ENCODE results near the gene AKTIP. TPM values are rescaled to one million over a fixed set of nuclear protein-coding genes. Genes with fewer than 3 reads are reported as not detected.
A peak's percentile ranks its signal among the peaks of the same experiment; 100 is the strongest.

Gene AKTIP
- total and polyA plus RNA-seq, 2 of the 4 experiments (the other 2 are of a cell fraction) = 17.7 to 19.9 TPM

DNA sequence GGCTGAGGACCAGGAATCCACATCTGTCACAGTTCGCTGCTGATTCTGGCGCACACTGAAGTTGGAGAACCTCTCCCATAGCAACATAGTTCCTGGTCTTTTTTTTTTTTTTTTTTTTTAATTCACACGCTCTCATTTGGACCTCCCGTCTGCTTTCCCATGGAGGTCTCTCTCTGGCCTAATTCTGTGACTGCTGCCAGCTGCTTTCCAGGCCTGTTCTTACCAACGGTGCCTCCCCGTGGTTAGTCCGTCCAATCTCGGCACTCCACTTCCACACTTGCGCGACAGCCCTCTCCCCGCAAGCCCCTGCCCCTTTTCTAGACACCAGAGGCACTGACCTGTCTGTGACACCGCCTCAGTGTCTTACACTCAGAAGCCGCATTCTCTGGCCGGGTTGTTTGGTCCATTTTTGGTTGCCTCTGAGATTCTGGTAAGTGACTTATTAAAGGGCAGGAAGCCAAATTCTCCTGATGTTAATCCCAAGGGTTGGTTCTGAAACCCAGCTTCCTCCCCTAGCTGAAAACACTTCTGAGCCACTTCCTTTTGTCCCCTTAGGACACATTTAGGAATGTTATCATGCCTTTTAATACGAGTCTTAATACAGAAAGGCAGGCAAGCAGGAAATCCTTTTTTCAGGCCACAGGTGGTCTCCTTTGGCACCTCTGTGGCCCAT, 1.1 kb upstream of the AKTIP start:
- no peaks in the 10 kb centered on the region for H4K20me1 ChIP-seq (ENCODE audit: insufficient read depth, low read length)
- peak overlapping the region; percentile 42; the same call in 1 of the 2 replicates for H3K56ac ChIP-seq (ENCODE audit: extremely low read depth, insufficient read depth, low read length)
- H3K4ac ChIP-seq (ENCODE audit: low read depth, low read length) = peak overlapping the region; percentile 83
- TF ChIP-seq MAZ (IDR thresholded peaks at IDR 0.05; ENCODE audit: borderline replicate concordance, low read depth, low read length) (no peak), POLR2A (IDR thresholded peaks at IDR 0.05; ENCODE audit: low read depth, low read length) (no peak), SMC3 (IDR thresholded peaks at IDR 0.05; ENCODE audit: low read depth, low read length) (no peak), RFX5 (IDR thresholded peaks at IDR 0.05; ENCODE audit: low read depth, low read length) (no peak), RCOR1 (IDR thresholded peaks at IDR 0.05; ENCODE audit: insufficient replicate concordance, low read length) (no peak), FOS (IDR thresholded peaks at IDR 0.05; ENCODE audit: low read depth, low read length) (no peak), CHD1 (IDR thresholded peaks at IDR 0.05; ENCODE audit: low read depth, low read length) (no peak), MXI1 (IDR thresholded peaks at IDR 0.05; ENCODE audit: borderline replicate concordance, low read depth, low read length) (no peak), CEBPB (IDR thresholded peaks at IDR 0.05; ENCODE audit: low read depth, low read length) (no peak)
- TF ChIP-seq, protein P1, sequence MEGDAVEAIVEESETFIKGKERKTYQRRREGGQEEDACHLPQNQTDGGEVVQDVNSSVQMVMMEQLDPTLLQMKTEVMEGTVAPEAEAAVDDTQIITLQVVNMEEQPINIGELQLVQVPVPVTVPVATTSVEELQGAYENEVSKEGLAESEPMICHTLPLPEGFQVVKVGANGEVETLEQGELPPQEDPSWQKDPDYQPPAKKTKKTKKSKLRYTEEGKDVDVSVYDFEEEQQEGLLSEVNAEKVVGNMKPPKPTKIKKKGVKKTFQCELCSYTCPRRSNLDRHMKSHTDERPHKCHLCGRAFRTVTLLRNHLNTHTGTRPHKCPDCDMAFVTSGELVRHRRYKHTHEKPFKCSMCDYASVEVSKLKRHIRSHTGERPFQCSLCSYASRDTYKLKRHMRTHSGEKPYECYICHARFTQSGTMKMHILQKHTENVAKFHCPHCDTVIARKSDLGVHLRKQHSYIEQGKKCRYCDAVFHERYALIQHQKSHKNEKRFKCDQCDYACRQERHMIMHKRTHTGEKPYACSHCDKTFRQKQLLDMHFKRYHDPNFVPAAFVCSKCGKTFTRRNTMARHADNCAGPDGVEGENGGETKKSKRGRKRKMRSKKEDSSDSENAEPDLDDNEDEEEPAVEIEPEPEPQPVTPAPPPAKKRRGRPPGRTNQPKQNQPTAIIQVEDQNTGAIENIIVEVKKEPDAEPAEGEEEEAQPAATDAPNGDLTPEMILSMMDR (conservative IDR thresholded peaks at IDR 0.05; ENCODE audit: low read depth, low read length) = no peak
- H2BK20ac ChIP-seq (ENCODE audit: low read depth, low read length) = no peak overlapping the region
- ATAC-seq (ENCODE audit: low read depth) = no peak
- peak overlapping the region; percentile 91 for H2AK5ac ChIP-seq (ENCODE audit: low read depth, low read length)
- peak overlapping the region; percentile 80 to 95 for H4K8ac ChIP-seq (ENCODE audit: low read depth in 2 of 2, low read length in 2 of 2)
- peak overlapping the region; percentile 64 for H3K4me2 ChIP-seq (ENCODE audit: low read depth, low read length)
- H3K14ac ChIP-seq (replicated peaks; ENCODE audit: low read depth, low read length) = peak overlapping the region; percentile 92; the same call in 1 of the 2 replicates
- peak overlapping the region; percentile 60 for H3K4me3 ChIP-seq (ENCODE audit: insufficient read depth, low read depth, low read length)
- peak overlapping the region; percentile 91 for H2AFZ ChIP-seq (replicated peaks; ENCODE audit: low read length, poor library complexity)
- no peaks in the 10 kb centered on the region for H3K36me3 ChIP-seq (ENCODE audit: control insufficient read depth, insufficient read depth, low read length)
- peak overlapping the region; percentile 90 for H2AK9ac ChIP-seq (replicated peaks; ENCODE audit: low read depth, low read length, poor library complexity)
- no TSS peak for BruUV-seq (replicated peaks)
- in situ Hi-C loops (cut with MboI; ENCODE audit: low sequenced_read_pairs) = no loop called here
- peaks cover 6% of the 10 kb centered on the region for H3K4me1 ChIP-seq (ENCODE audit: control insufficient read depth, insufficient read depth, low read length)
- peak; percentile 31 for DNase-seq
- H3K27me3 ChIP-seq (ENCODE audit: control insufficient read depth, insufficient read depth, low read length) = no peaks in the 10 kb centered on the region
- no peak overlapping the region for H2BK15ac ChIP-seq (ENCODE audit: low read depth, low read length)
- H4K5ac ChIP-seq (ENCODE audit: low read depth, low read length) = peak overlapping the region; percentile 92
- intact Hi-C loops (cut with micrococcal nuclease) = no loop called here
- CTCF ChIA-PET = interaction anchor here (1.0 kb wide), 1 partner anchor 9 kb away, joined by 3 read pairs; no protein-coding TSS in a partner anchor
- peak overlapping the region; percentile 87 for H3K9ac ChIP-seq (ENCODE audit: low read depth, low read length)
- peak overlapping the region; percentile 87 for H4K91ac ChIP-seq (ENCODE audit: insufficient read depth, low read depth, low read length)
- no peak overlapping the region for H2BK120ac ChIP-seq (ENCODE audit: low read depth, low read length)
- H2BK5ac ChIP-seq (ENCODE audit: low read depth, low read length, poor library complexity, severe bottlenecking) = peak overlapping the region; percentile 63
- H3K18ac ChIP-seq (ENCODE audit: low read depth, low read length) = peak overlapping the region; percentile 13; the same call in 1 of the 2 replicates
- dilution Hi-C loops (cut with HindIII; ENCODE audit: low sequenced_read_pairs, unreplicated experiment) = no loop called here
- H3K27ac ChIP-seq (ENCODE audit: insufficient read depth, low read length) = peak overlapping the region; percentile 91
- H3K9me3 ChIP-seq (ENCODE audit: control insufficient read depth, insufficient read depth, low read length) = no peaks in the 10 kb centered on the region
- H3K9me1 ChIP-seq (ENCODE audit: insufficient read depth, low read length) = 0 out of 2 replicates have a peak, but pooled peaks cover 8% of the 10 kb centered on the region
- POLR2A ChIA-PET (ENCODE audit: unreplicated experiment) = interaction anchor here (0.6 kb wide), 1 partner anchor 46 kb away, joined by 5 read pairs; no protein-coding TSS in a partner anchor
- H3K79me1 ChIP-seq (ENCODE audit: low read depth in 1 of 2, low read length in 2 of 2) = peaks cover 6 to 14% of the 10 kb centered on the region in 2 experiments; a peak in 3 of 4 replicates
- H3K23ac ChIP-seq (ENCODE audit: low read depth, low read length) = peak overlapping the region; percentile 29; the same call in 1 of the 2 replicates
- 10% methylated on average over 4 of the region's 15 CpGs; no CpG with 5 or more reads in 1 of the 2 experiments for WGBS, 2 experiments (ENCODE audit: extremely low coverage in 2 of 2, insufficient read length in 1 of 2)
